HepG2 (cell line): Measurements from ENCODE around the gene TLCD1. TPM values are rescaled to one million over a fixed set of nuclear protein-coding genes. Genes with fewer than 3 reads are reported as not detected.

Experiments used
- ATF2 ChIP-seq: sonication (generic); formaldehyde crosslinking; IDR thresholded peaks from 2 replicates; pipeline ENCODE4 v1.4.0; 2020; ENCODE audit warnings: missing genetic modification reagents
- BATF2 ChIP-seq: sonication (generic); formaldehyde crosslinking; IDR thresholded peaks from 2 replicates; pipeline ENCODE4 v1.8.0; 2022; ENCODE audit warnings: mild to moderate bottlenecking, missing genetic modification reagents, moderate library complexity
- CREB3 ChIP-seq: sonication (generic); formaldehyde crosslinking; IDR thresholded peaks from 2 replicates; pipeline ENCODE4 v1.5.0; 2020; ENCODE audit warnings: missing genetic modification reagents
- LRRFIP1 ChIP-seq: sonication (generic); formaldehyde crosslinking; conservative IDR thresholded peaks from 2 replicates; pipeline ENCODE4 v1.4.0; 2020; ENCODE audit warnings: missing genetic modification reagents
- MAFF ChIP-seq: IDR thresholded peaks from 2 replicates; pipeline ENCODE4 v1.6.1; 2011; ENCODE audit warnings: low read depth, low read length, improper control_type of control experiment
- PHF5A ChIP-seq: IDR thresholded peaks from one replicate; pipeline ENCODE4 v1.6.1; 2018; ENCODE audit warnings: low read depth, missing genetic modification reagents; ENCODE audit not compliant: unreplicated experiment
- RBM22 ChIP-seq: fragments of 200-400 bp; formaldehyde crosslinking; optimal IDR thresholded peaks from 2 replicates; pipeline ENCODE3; 2017; ENCODE audit warnings: mild to moderate bottlenecking, low read length, moderate library complexity
- REST ChIP-seq, 2 experiments: IDR thresholded peaks; 2 replicates each; pipeline ENCODE4 v1.6.1; 2011 to 2012; ENCODE audit warnings: low read length in 2 of 2, borderline replicate concordance in 1 of 2, low read depth in 1 of 2, mild to moderate bottlenecking in 1 of 2, moderate library complexity in 1 of 2
- SPEN ChIP-seq: sonication (generic); formaldehyde crosslinking; IDR thresholded peaks from 2 replicates; pipeline ENCODE4 v1.5.1; 2020; ENCODE audit warnings: low read depth, mild to moderate bottlenecking, missing genetic modification reagents
- ZNF362 ChIP-seq: sonication (generic); formaldehyde crosslinking; IDR thresholded peaks from 2 replicates; pipeline ENCODE4 v1.4.0; 2020; ENCODE audit warnings: missing genetic modification reagents, mild to moderate bottlenecking, borderline replicate concordance
- ZNF574 ChIP-seq: sonication (generic); formaldehyde crosslinking; IDR thresholded peaks from 2 replicates; pipeline ENCODE4 v1.4.0; 2020; ENCODE audit warnings: missing genetic modification reagents
- ZNF780A ChIP-seq: sonication (generic); formaldehyde crosslinking; IDR thresholded peaks from 2 replicates; pipeline ENCODE4 v1.8.0; 2022; ENCODE audit warnings: mild to moderate bottlenecking, missing genetic modification reagents, moderate library complexity
- ZNF792 ChIP-seq: IDR thresholded peaks from 2 replicates; pipeline ENCODE4 v1.6.1; 2016
- polyA plus RNA-seq, 8 experiments: library from polyadenylated mRNA; depleted of rRNA in 3 of 8; stranded (reverse) in 7 of 8; unstranded in 1 of 8; fragments of >200 nt; fragmentation: Illumina TruSeq in 4 of 8; extraction: Trizol in 4 of 8; gene quantifications; 2 replicates each; pipeline versions ENCODE4 v1.2.1 to v1.2.3, GENCODE V29; 2011 to 2016; ENCODE audit warnings: low read depth in 4 of 8, missing spikeins in 1 of 8, mixed read lengths in 1 of 8; ENCODE audit not compliant: insufficient read depth in 1 of 8
- total RNA-seq, 5 experiments: library from RNA; depleted of rRNA; stranded (reverse); fragments of >200 nt; fragmentation: Illumina TruSeq; extraction: Trizol; gene quantifications; 2 replicates each; pipeline ENCODE4 v1.2.3, GENCODE V29; 2016; ENCODE audit warnings: low read depth in 1 of 5

TLCD1 gene
- total and polyA plus RNA-seq, 2 of the 13 experiments (the other 11 are each of a cell fraction or from before 2014, with no cell fraction given): 14.9 to 19.6 TPM

GRCh38 chr17:28744972-28745785 lies 19.1 kb upstream of the TLCD1 start (continued):
- TF ChIP-seq ZNF574 (0 out of 2 replicates have a peak, but pooled peaks have one; percentile 65), ZNF780A (CRISPR knock-in tag) (no peak), LRRFIP1 (no peak), MAFF (no peak), REST (IDR thresholded peaks at IDR 0.05; ENCODE audit: borderline replicate concordance in 1 of 2, low read depth in 1 of 2, low read length in 2 of 2) (0 out of 4 replicates have a peak, but pooled peaks of 1 of the 2 experiments have one; percentile 11), ATF2 (CRISPR knock-in tag) (no peak; the same call in 1 of the 2 replicates), SPEN (CRISPR knock-in tag) (peak; percentile 33; the same call in 1 of the 2 replicates), PHF5A (CRISPR knock-in tag) (no peak), BATF2 (0 out of 2 replicates have a peak, but pooled peaks have one; percentile 63), ZNF362 (peak; percentile 27; the same call in 1 of the 2 replicates), RBM22 (no peak), ZNF792 (CRISPR knock-in tag) (no peak), CREB3 (no peak)
